Gastrocnemius medialis (tissue), 4 donors: ENCODE data around the gene DCBLD2. TPM values are rescaled to one million over a fixed set of nuclear protein-coding genes. Genes with fewer than 3 reads are reported as not detected.

Experiments
- ATAC-seq, 2 donors: fragments of 150-250 bp; one replicate each; pipeline ENCODE4 v1.9.1; 2016
- DNase-seq, 2 donors: peaks; one replicate each; pipeline ENCODE4 v3.0.0-alpha.2; 2019
- H3K27ac ChIP-seq, 4 donors: fragments of 200-600 bp; sonication (generic); 1 replicate in 1 of 4; 2 replicates in 3 of 4; pipeline ENCODE4 v1.5.1; 2016 to 2018; ENCODE audit warnings: mild to moderate bottlenecking in 2 of 4, moderate library complexity in 1 of 4
- H3K27me3 ChIP-seq, 3 donors: fragments of 200-600 bp; sonication (generic) in 2 of 3; 1 replicate in 1 of 3; 2 replicates in 2 of 3; pipeline versions ENCODE4 v1.5.1 to v1.6.0; 2016 to 2019; ENCODE audit warnings: mild to moderate bottlenecking in 1 of 3, moderate library complexity in 1 of 3
- H3K36me3 ChIP-seq, 2 donors: fragments of 200-600 bp; sonication (generic) in 1 of 2; one replicate each; pipeline ENCODE4 v1.5.1; 2017 to 2018
- H3K4me1 ChIP-seq, 2 donors: fragments of 200-600 bp; sonication (generic) in 1 of 2; one replicate each; pipeline ENCODE4 v1.5.1; 2016 to 2017; ENCODE audit warnings: mild to moderate bottlenecking in 2 of 2
- H3K4me3 ChIP-seq, 4 donors: fragments of 200-600 bp; sonication (generic) in 3 of 4; 1 replicate in 1 of 4; 2 replicates in 3 of 4; pipeline ENCODE4 v1.5.1; 2016 to 2019; ENCODE audit warnings: mild to moderate bottlenecking in 2 of 4
- H3K9me3 ChIP-seq, 3 donors: fragments of 200-600 bp; sonication (generic) in 2 of 3; 1 replicate in 1 of 3; 2 replicates in 2 of 3; pipeline ENCODE4 v1.5.1; 2016 to 2019
- POLR2A ChIP-seq, 2 donors: fragments of 450-650 bp; IDR thresholded peaks; one replicate each; pipeline ENCODE4 v1.6.1; 2017; ENCODE audit warnings: antibody characterized with exemption in 2 of 2, mild to moderate bottlenecking in 2 of 2, moderate library complexity in 2 of 2
- in situ Hi-C, 4 donors: fragments of 200-750 bp; cut with MboI; loops; one replicate each; pipeline versions ENCODE4 v1.15.0 to v1.8.0; 2017; ENCODE audit warnings: low sequenced_read_pairs in 4 of 4
- intact Hi-C: fragments of 100-400 bp; cut with DNase I; formaldehyde crosslinking; loops from one replicate; pipeline ENCODE4 v1.15.1; 2023; ENCODE audit warnings: low total_unique reads
- total RNA-seq, 4 donors: library from RNA; depleted of rRNA; stranded (reverse); fragments of >200 nt; gene quantifications; one replicate each; pipeline versions ENCODE4 v1.1.0 to v1.2.3, GENCODE V29; 2016
- TF ChIP-seq, protein P1 (sequence below), 5 experiments: fragments of 450-650 bp in 3 of 5; fragments of 200-600 bp in 2 of 5; sonication (generic) in 2 of 5; IDR thresholded peaks in 4 of 5; conservative IDR thresholded peaks in 1 of 5; 1 replicate in 4 of 5; 2 replicates in 1 of 5; pipeline ENCODE4 v1.5.1; 2016 to 2019; ENCODE audit warnings: antibody characterized with exemption in 5 of 5, mild to moderate bottlenecking in 3 of 5, moderate library complexity in 3 of 5

Gene DCBLD2
- total RNA-seq, 4 donors from 2014 or later = 5.6 to 9.0 (median 6.7) TPM

DNA sequence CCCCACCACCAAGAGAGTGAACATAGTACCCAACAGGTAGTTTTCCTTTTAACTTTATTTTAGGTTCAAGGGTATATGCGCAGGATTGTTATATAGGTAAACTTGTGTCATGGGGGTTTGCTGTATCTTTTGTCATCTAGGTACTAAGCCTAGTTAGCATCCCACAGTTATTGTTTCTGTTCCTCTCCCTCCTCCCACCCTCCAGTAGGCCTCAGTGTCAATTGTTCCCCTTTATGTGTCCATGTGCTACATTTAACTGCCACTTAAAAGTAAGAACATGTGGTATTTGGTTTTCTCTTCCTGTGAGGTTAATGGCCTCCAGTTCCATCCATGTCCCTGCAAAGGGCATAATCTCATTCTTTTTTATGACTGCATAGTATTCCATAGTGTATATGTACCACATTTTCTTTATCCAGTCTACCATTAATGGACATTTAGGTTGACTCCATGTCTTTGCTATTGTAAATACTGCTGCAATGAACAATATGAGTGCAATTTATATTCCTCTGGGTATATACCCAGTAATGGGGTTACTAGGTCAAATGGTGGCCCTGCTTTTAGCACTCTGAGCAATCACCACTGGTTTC, 72.2 kb downstream of the DCBLD2 start:
- H3K27ac ChIP-seq = no peak overlapping the region
- ATAC-seq (no peak), DNase-seq (no peak)
- TF ChIP-seq, protein P1, sequence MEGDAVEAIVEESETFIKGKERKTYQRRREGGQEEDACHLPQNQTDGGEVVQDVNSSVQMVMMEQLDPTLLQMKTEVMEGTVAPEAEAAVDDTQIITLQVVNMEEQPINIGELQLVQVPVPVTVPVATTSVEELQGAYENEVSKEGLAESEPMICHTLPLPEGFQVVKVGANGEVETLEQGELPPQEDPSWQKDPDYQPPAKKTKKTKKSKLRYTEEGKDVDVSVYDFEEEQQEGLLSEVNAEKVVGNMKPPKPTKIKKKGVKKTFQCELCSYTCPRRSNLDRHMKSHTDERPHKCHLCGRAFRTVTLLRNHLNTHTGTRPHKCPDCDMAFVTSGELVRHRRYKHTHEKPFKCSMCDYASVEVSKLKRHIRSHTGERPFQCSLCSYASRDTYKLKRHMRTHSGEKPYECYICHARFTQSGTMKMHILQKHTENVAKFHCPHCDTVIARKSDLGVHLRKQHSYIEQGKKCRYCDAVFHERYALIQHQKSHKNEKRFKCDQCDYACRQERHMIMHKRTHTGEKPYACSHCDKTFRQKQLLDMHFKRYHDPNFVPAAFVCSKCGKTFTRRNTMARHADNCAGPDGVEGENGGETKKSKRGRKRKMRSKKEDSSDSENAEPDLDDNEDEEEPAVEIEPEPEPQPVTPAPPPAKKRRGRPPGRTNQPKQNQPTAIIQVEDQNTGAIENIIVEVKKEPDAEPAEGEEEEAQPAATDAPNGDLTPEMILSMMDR (IDR thresholded peaks at IDR 0.05 in 4 of 5, conservative IDR thresholded peaks at IDR 0.05 in 1 of 5) = no peak
- no peak for TF ChIP-seq POLR2A (IDR thresholded peaks at IDR 0.05)
- peaks cover 0 to 3% (median 0%) of the 10 kb centered on the region in 3 donors for H3K9me3 ChIP-seq
- H3K36me3 ChIP-seq = no peaks in the 10 kb centered on the region
- H3K4me1 ChIP-seq = no peaks in the 10 kb centered on the region
- H3K27me3 ChIP-seq = no peaks in the 10 kb centered on the region
- intact Hi-C loops (no loop called here), in situ Hi-C loops (no loop called here)
- H3K4me3 ChIP-seq = no peak overlapping the region

DNA sequence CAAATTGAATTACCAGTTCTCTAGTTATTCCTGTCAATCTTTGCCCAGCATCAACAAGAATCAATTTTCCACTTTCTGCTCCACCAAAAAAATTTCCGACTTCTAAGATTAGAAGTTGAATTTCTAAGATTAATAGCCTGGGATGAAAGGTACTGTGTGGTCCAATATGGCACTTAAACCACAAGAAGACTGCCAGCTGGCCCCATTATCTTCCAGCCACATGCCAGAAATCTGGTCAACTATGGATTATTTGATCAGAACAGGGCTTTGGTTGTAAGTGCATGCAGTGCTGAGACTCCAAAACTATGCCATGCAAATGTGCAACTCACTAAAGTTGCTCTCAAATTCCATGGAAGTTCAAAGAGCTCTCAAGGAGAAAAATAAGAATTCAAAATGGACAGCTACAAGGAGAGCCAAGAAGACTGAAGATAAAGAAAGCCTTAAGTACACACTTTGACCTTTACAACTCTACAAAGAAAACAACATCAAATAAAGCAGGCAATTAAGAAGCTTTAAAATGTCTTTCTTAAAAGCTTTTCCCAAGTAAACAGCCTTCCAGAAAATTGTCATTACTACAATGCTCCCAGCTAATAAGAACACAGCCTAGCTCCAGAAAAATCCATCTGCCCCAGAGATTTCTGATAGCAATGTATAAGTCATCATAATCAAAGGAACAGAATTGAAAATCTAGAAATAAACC, 74.1 kb downstream of the DCBLD2 start:
- ATAC-seq = no peak
- Histone ChIP-seq H3K9me3 (peaks cover 0 to 3% (median 0%) of the 10 kb centered on the region in 3 donors), H3K4me3 (no peak overlapping the region), H3K27ac (no peak overlapping the region), H3K27me3 (no peaks in the 10 kb centered on the region), H3K4me1 (no peaks in the 10 kb centered on the region), H3K36me3 (no peaks in the 10 kb centered on the region)
- TF ChIP-seq, protein P1 (IDR thresholded peaks at IDR 0.05 in 4 of 5, conservative IDR thresholded peaks at IDR 0.05 in 1 of 5) = no peak
- no peak for TF ChIP-seq POLR2A (IDR thresholded peaks at IDR 0.05)
- intact Hi-C loops (no loop called here), in situ Hi-C loops (no loop called here)
- DNase-seq = no peak

GRCh38 chr3:98826126-98826525, 75.4 kb downstream of the DCBLD2 start:
- in situ Hi-C loops = no loop called here
- Histone ChIP-seq H3K4me3 (no peak overlapping the region), H3K36me3 (no peaks in the 10 kb centered on the region), H3K4me1 (no peaks in the 10 kb centered on the region), H3K27ac (no peak overlapping the region), H3K9me3 (peaks cover 0 to 3% (median 0%) of the 10 kb centered on the region in 3 donors), H3K27me3 (no peaks in the 10 kb centered on the region)
- TF ChIP-seq POLR2A (IDR thresholded peaks at IDR 0.05) = no peak
- TF ChIP-seq, protein P1 (IDR thresholded peaks at IDR 0.05 in 4 of 5, conservative IDR thresholded peaks at IDR 0.05 in 1 of 5) = no peak
- no peak for ATAC-seq
- intact Hi-C loops = no loop called here
- no peak for DNase-seq

GRCh38 chr3:98824256-98824655, 77.2 kb downstream of the DCBLD2 start:
- no peak for ATAC-seq

More at GRCh38 chr3:98824256-98824655, 77.2 kb downstream of the DCBLD2 start:
- Histone ChIP-seq H3K4me1 (no peaks in the 10 kb centered on the region), H3K9me3 (peaks cover 0 to under 1% (median 0%) of the 10 kb centered on the region in 3 donors), H3K27me3 (no peaks in the 10 kb centered on the region), H3K4me3 (no peak overlapping the region), H3K27ac (no peak overlapping the region), H3K36me3 (no peaks in the 10 kb centered on the region)
- TF ChIP-seq POLR2A (IDR thresholded peaks at IDR 0.05) = no peak
- TF ChIP-seq, protein P1 (IDR thresholded peaks at IDR 0.05 in 4 of 5, conservative IDR thresholded peaks at IDR 0.05 in 1 of 5) = no peak
- DNase-seq = no peak
- intact Hi-C loops (no loop called here), in situ Hi-C loops (loop anchor here in 2 of 4 donors (25.0 kb wide), 3 partner anchors 338 to 938 kb away; partner anchors contain the start of gene GABRR3 (in 1 of the 2))
